Measurements from ENCODE around the gene ATP1B2. TPM values are rescaled to one million over a fixed set of nuclear protein-coding genes. Genes with fewer than 3 reads are reported as not detected.
A peak's percentile ranks its signal among the peaks of the same experiment; 100 is the strongest.

The ATP1B2 gene
- total and polyA plus RNA-seq, 7 donors = 0.60 to 4.2 (median 1.3) TPM; not detected in 1

GRCh38 chr17:7613769-7614424 is 36.8 kb upstream of the ATP1B2 start:
- DNase-seq = peak; percentile 83
- Histone ChIP-seq H3K27me3 (no peaks in the 10 kb centered on the region), H3K4me1 (peaks cover 0 to 51% (median 43%) of the 10 kb centered on the region in 4 donors), H3K9me3 (no peaks in the 10 kb centered on the region), H3K36me3 (no peaks in the 10 kb centered on the region), H3K27ac (peak overlapping the region; percentile 91 to 100 (median 95)), H3K4me3 (peak overlapping the region; percentile 57 to 95 (median 80))
- TF ChIP-seq POLR2A (IDR thresholded peaks at IDR 0.05) (no peak), POLR2AphosphoS5 (IDR thresholded peaks at IDR 0.05) (no peak), EP300 (IDR thresholded peaks at IDR 0.05) (no peak), CTCF (IDR thresholded peaks at IDR 0.05) (no peak)
- 4 to 9% methylated on average over 20 of the region's 20 CpGs for WGBS, 2 donors
- intact Hi-C loops (cut with DNase I) = loop anchor here (1.0 to 5.0 kb wide), 3 partner anchors 53 to 468 kb away; partner anchors contain the start of genes SENP3 and TP53

GRCh38 chr17:7614425-7615264 is 36.1 kb upstream of the ATP1B2 start, which contains the start of gene FXR2:
Gene FXR2, minus strand, starts transcription at chr17:7614897. Its CDS starts 365 bp downstream, at chr17:7614532.
- Histone ChIP-seq H3K4me3 (peak within 1 kb of the TSS; percentile 57 to 95 (median 80)), H3K27ac (peak within 1 kb of the TSS; percentile 91 to 100 (median 95)), H3K27me3 (no peaks in the 10 kb centered on the region), H3K4me1 (peaks cover 0 to 47% (median 40%) of the 10 kb centered on the region in 4 donors), H3K36me3 (no peaks in the 10 kb centered on the region), H3K9me3 (no peaks in the 10 kb centered on the region)
- TF ChIP-seq POLR2A (IDR thresholded peaks at IDR 0.05) (no peak), POLR2AphosphoS5 (IDR thresholded peaks at IDR 0.05) (peak; percentile 84 to 94 (median 88)), CTCF (IDR thresholded peaks at IDR 0.05) (peak in 3 of 4 experiments; percentile 49 to 52 (median 51)), EP300 (IDR thresholded peaks at IDR 0.05) (no peak)
- peak; percentile 100 for DNase-seq
- intact Hi-C loops (cut with DNase I) = loop anchor here (1.0 to 5.0 kb wide), 3 partner anchors 54 to 468 kb away; partner anchors contain the start of genes SENP3 and TP53
- 1% methylated on average over 93 of the region's 93 CpGs for WGBS, 2 donors

GRCh38 chr17:7615265-7615747 is 35.4 kb upstream of the ATP1B2 start:
- no peaks in the 10 kb centered on the region for H3K27me3 ChIP-seq
- TF ChIP-seq POLR2AphosphoS5 (IDR thresholded peaks at IDR 0.05) (peak; percentile 5 to 78 (median 40)), POLR2A (IDR thresholded peaks at IDR 0.05) (no peak)
- DNase-seq = no peak
- peak overlapping the region; percentile 85 to 98 (median 92) for H3K27ac ChIP-seq
- no peaks in the 10 kb centered on the region for H3K9me3 ChIP-seq
- H3K36me3 ChIP-seq = no peaks in the 10 kb centered on the region
- WGBS, 2 donors = 3 to 6% methylated on average over 28 of the region's 28 CpGs
- H3K4me1 ChIP-seq = peaks cover 0 to 43% (median 37%) of the 10 kb centered on the region in 4 donors
- H3K4me3 ChIP-seq = peak overlapping the region; percentile 28 to 81 (median 44)
- intact Hi-C loops (cut with DNase I) = loop anchor here (2.0 kb wide), 1 partner anchor 55 kb away; the partner anchor contains the start of gene SENP3

GRCh38 chr17:7618608-7619007 is 32.1 kb upstream of the ATP1B2 start:
- WGBS, 2 donors = 67 to 76% methylated on average over 5 of the region's 5 CpGs
- Histone ChIP-seq H3K27me3 (no peaks in the 10 kb centered on the region), H3K36me3 (no peaks in the 10 kb centered on the region), H3K4me1 (peaks cover 0 to 11% (median 11%) of the 10 kb centered on the region in 4 donors), H3K9me3 (no peaks in the 10 kb centered on the region), H3K27ac (no peak overlapping the region), H3K4me3 (no peak overlapping the region)
- intact Hi-C loops (cut with DNase I) = no loop called here
- TF ChIP-seq EP300 (IDR thresholded peaks at IDR 0.05) (no peak), CTCF (IDR thresholded peaks at IDR 0.05) (no peak), POLR2AphosphoS5 (IDR thresholded peaks at IDR 0.05) (no peak), POLR2A (IDR thresholded peaks at IDR 0.05) (no peak)
- DNase-seq = no peak

All from sigmoid colon (tissue), 7 donors.